ENCODE results near the gene LARP6.

LARP6 gene

DNA sequence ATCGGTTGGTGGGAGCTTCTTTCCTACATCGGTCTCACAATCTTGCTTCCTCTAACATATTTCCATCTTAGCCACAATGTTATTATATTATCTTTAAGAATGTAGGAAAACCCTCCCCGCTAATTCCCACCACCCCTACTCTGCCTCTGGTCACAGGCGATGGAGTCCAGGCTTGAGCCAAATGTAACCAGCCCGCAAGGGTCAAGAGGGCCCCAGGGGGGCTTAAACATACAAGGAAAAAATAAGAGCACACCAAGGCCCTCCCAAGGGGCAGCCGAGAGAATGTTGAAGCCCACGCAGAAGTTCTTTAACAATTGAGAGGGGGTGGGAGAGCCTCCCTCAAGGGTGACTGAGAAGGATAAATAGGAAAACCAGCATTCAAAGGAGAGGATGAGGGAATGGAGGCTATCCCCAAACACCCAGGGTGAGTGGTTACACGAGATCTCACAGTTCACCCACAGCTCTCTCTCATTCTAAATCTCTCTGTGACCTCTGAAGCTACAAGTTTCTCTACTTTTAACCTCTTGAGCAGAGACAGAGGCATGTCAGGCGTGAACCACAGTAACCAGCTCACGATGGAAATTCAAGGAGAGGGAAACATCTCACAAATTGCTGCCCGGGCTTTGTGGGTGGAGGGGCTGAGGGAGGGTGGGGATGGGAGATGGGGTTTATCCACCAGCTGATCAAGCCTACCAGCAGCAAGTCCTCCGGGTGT is 59.2 kb downstream of the LARP6 start:
- no peak for DNase-seq (ENCODE audit: low read depth, low spot score)

- no peak for DNase-seq (ENCODE audit: low read depth, low spot score)
Measured at GRCh38 chr15:70793694-70794093, 60.3 kb downstream of the LARP6 start.

DNA sequence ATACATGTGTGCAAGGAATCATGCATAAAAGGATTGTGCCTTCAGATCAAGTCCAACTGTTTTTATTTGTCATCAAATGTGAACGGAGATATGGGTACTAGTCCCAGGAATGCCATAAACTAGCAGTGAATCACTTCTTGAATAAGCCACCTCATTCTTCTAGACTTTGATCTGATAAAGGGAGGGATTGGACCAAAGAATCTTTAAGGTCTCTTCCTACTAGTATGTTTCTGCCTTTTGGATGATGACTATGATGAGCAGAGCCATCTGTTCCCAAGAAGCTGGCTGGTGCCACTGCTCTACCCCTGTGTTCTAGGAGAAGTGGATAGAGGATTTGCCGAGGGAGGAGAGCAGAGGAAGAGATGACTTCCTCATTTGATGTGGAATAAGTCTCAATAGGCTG is 61.8 kb downstream of the LARP6 start:
- no peak for DNase-seq (ENCODE audit: low read depth, low spot score)

- no peak for DNase-seq (ENCODE audit: low read depth, low spot score)
Measured at GRCh38 chr15:70791259-70791658, 62.7 kb downstream of the LARP6 start.

DNA sequence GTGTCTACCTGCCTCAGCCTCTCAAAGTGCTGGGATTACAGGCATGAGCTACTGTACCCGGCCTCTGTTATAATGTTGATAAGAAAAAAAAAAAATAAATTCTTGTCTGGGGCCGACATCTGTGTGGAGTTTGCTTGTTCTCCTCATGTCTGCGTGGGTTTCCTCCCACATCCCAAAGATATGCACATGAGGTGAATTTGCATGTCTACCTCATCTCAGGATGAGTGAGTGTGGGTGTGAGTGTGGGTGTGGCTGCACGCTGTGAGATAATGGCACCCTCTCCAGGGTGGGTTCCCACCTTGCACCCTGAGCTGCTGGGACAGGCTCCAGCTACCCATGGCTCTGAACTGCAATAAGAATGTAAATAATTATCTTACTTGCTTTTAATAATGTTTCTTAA is 64.7 kb downstream of the LARP6 start:
- no peak for DNase-seq (ENCODE audit: low read depth, low spot score)

DNA sequence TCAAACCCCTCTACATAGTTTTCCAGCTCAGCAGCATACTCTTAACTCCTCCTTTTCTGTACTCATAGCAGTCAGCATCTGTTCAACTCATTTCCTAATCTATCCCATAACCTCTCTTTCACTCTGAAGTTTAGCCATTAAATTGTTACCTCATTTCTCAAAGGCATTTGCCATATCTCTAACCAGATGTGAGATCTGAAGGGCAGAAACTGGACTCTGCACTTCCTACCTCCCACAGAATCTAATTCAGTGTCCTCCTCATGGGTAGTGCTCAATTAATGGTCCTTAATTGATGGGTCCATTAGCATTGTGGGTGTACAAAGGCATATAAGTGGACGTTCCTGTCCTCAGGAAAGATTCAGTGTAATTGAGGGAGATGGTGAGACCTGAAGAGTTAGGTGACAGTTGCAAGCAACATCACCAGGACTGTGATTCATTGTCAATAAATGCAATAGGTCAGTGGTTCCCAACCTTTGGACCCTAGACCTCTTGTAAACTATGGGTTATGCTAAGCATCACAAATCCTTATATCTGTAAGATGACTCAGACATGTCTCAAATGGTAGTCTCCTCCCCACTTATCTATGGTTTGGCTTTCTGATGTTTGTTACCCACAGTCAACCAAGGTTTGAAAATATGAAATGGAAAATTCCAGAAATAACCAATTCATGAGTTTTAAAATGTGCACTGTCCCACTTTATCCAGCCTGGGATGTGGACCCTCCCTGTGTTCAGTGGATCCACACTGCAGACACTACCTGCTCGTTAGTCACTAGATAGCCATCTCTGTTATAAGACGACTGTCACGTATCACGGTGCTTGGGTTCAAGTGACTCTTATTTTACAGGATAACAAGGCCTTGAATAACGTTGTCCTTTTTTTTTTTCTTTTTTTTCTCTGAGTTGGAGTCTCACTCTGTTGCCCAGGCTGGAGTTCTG is 65.6 kb downstream of the LARP6 start:
- DNase-seq (ENCODE audit: low read depth, low spot score) = no peak

DNA sequence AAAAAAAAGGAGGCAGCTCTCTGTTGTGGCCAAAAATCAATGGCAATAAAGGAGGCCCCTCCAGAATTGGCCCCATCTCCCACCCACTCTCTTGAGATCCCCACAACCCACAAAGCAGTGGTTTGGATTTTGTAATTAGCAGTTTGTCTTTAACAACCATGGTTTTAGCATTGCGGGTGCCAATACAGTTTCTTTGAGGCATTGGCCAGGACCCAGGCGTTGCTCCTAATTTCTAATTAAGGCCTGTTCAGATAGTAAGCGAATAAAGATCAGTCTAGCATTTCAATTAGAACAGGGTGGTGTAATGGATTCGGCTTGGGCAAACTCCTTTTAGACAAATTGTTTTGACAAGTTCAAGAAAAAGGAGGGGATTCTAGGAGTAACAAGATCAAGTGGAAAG is 67.0 kb downstream of the LARP6 start:
- DNase-seq (ENCODE audit: low read depth, low spot score) = no peak

- DNase-seq (ENCODE audit: low read depth, low spot score) = no peak
Measured at GRCh38 chr15:70783610-70784022, 70.3 kb downstream of the LARP6 start.

DNA sequence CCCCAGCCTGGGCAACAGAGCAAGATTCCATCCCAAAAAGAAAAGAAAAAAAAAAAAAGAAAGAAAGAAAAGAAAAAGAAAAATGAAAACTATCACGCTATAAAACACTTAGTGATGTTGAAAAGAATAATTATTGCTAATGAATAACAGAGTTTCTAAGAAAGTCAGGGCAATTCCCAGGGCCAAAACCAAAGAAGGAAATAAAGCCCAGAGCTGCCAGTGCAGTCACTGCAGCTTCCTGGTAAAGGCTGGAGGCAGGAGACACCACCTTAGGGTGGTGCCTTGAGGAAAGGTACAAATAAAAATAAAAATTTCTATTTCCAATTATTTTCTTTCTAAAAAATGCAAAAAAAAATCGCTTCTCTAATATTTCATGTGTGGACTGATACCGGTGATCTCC is 70.9 kb downstream of the LARP6 start:
- DNase-seq (ENCODE audit: low read depth, low spot score) = no peak

GRCh38 chr15:70781236-70781635 is 72.7 kb downstream of the LARP6 start:
- no peak for DNase-seq (ENCODE audit: low read depth, low spot score)

Data from iPS DF 19.7 (cell line).